Spleen (tissue), 13 donors: ENCODE results near the gene ASCL5. TPM values are rescaled to one million over a fixed set of nuclear protein-coding genes. Genes with fewer than 3 reads are reported as not detected.

Experiments
- DNase-seq: peaks from one replicate; pipeline ENCODE4 v3.0.0-alpha.2; 2020
- H3K27ac ChIP-seq, 8 donors: fragments of 200-600 bp; sonication (generic) in 7 of 8; 1 replicate in 4 of 8; 2 replicates in 4 of 8; pipeline versions ENCODE4 v1.5.0 to v1.8.0; 2016 to 2021; ENCODE audit warnings: inconsistent platforms in 4 of 8, mild to moderate bottlenecking in 4 of 8, moderate library complexity in 1 of 8
- H3K27me3 ChIP-seq, 7 donors: fragments of 200-600 bp; sonication (generic) in 6 of 7; replicated peaks in 1 of 7; 1 replicate in 4 of 7; 2 replicates in 3 of 7; pipeline versions ENCODE4 v1.5.0 to v1.8.0; 2016 to 2021; ENCODE audit warnings: inconsistent platforms in 3 of 7, mild to moderate bottlenecking in 1 of 7
- H3K36me3 ChIP-seq, 6 donors: fragments of 200-600 bp; sonication (generic) in 5 of 6; 1 replicate in 4 of 6; 2 replicates in 2 of 6; pipeline versions ENCODE4 v1.5.0 to v1.8.0; 2016 to 2021; ENCODE audit warnings: inconsistent platforms in 2 of 6
- H3K4me1 ChIP-seq, 6 donors: fragments of 200-600 bp; sonication (generic) in 5 of 6; 1 replicate in 3 of 6; 2 replicates in 3 of 6; pipeline versions ENCODE4 v1.5.0 to v1.8.0; 2016 to 2021; ENCODE audit warnings: inconsistent platforms in 3 of 6
- H3K4me3 ChIP-seq, 8 donors: fragments of 200-600 bp; sonication (generic) in 7 of 8; 1 replicate in 4 of 8; 2 replicates in 4 of 8; pipeline versions ENCODE4 v1.5.0 to v1.8.0; 2016 to 2021; ENCODE audit warnings: inconsistent platforms in 4 of 8, mild to moderate bottlenecking in 4 of 8, moderate library complexity in 2 of 8
- H3K9me3 ChIP-seq, 8 donors: fragments of 200-600 bp; sonication (generic) in 7 of 8; 1 replicate in 4 of 8; 2 replicates in 4 of 8; pipeline versions ENCODE4 v1.5.0 to v1.8.0; 2016 to 2021; ENCODE audit warnings: inconsistent platforms in 4 of 8
- CTCF ChIP-seq, 11 experiments: fragments of 200-600 bp in 7 of 11; fragments of 450-650 bp in 4 of 11; sonication (generic) in 4 of 11; IDR thresholded peaks in 8 of 11; conservative IDR thresholded peaks in 3 of 11; 1 replicate in 7 of 11; 2 replicates in 4 of 11; pipeline versions ENCODE4 v1.4.0 to v1.8.0; 2016 to 2021; ENCODE audit warnings: antibody characterized with exemption in 11 of 11, inconsistent platforms in 4 of 11, mild to moderate bottlenecking in 1 of 11
- POLR2A ChIP-seq, 3 donors: fragments of 450-650 bp; IDR thresholded peaks; one replicate each; pipeline ENCODE4 v1.5.1; 2017; ENCODE audit warnings: antibody characterized with exemption in 3 of 3, mild to moderate bottlenecking in 1 of 3
- POLR2AphosphoS5 ChIP-seq, 3 donors: sonication (generic); formaldehyde crosslinking; IDR thresholded peaks; one replicate each; pipeline ENCODE4 v1.5.1; 2017; ENCODE audit warnings: antibody characterized with exemption in 3 of 3
- WGBS, 5 donors: extraction: QIAGEN DNeasy Blood & Tissue Kit in 3 of 5; methylation state at CpG; one replicate each; pipeline versions ENCODE4 v1.1.5 to v1.1.7; 2013 to 2018; 5-methylcytosine and 5-hydroxymethylcytosine counted together
- intact Hi-C: fragments of 100-400 bp; cut with DNase I; formaldehyde crosslinking; loops from one replicate; pipeline ENCODE4 v1.15.0; 2023; ENCODE audit warnings: low total_unique reads
- long read RNA-seq, 2 donors: transcript quantifications; one replicate each; lab custom pipeline, GENCODE V29; 2026
- polyA plus RNA-seq, 3 donors: library from polyadenylated mRNA; stranded (reverse); fragments of 200-250 nt; gene quantifications; one replicate each; pipeline ENCODE4 v1.2.1, GENCODE V29; 2013
- total RNA-seq, 7 donors: library from RNA; depleted of rRNA in 3 of 7; stranded (reverse); fragments of >200 nt in 3 of 7; fragmentation: NEBNext Ultra II Directional in 4 of 7; extraction: Animal tissue kit (Norgen Biotek cat#: 25700) in 4 of 7; gene quantifications; one replicate each; pipeline versions ENCODE4 v1.1.0 to v1.2.1, GENCODE V29; 2016 to 2021
- donor health status: healthy with polysubstance abuse.
- donor health status: DM: no; HTN: no; CAD: no; lungs with moderate emphysema.
- donor health status: DM: no; HTN: no; CAD: no.
- donor health status: Bipolar disorder and iron deficiency.
- donor health status: healthy.
- donor health status: DM: no; HTN: no; CAD: no.
- donor health status: DM: yes; HTN: yes; CAD: no.

Gene ASCL5
- under 1 TPM in 1 of 7 donors, not detected in 6; 0.85 TPM for total RNA-seq
- under 1 TPM; 0.06 to 0.09 (median 0.09) TPM for polyA plus RNA-seq
- long read RNA-seq, donor 1: 0 reads
- long read RNA-seq, donor 2: 0 reads

DNA sequence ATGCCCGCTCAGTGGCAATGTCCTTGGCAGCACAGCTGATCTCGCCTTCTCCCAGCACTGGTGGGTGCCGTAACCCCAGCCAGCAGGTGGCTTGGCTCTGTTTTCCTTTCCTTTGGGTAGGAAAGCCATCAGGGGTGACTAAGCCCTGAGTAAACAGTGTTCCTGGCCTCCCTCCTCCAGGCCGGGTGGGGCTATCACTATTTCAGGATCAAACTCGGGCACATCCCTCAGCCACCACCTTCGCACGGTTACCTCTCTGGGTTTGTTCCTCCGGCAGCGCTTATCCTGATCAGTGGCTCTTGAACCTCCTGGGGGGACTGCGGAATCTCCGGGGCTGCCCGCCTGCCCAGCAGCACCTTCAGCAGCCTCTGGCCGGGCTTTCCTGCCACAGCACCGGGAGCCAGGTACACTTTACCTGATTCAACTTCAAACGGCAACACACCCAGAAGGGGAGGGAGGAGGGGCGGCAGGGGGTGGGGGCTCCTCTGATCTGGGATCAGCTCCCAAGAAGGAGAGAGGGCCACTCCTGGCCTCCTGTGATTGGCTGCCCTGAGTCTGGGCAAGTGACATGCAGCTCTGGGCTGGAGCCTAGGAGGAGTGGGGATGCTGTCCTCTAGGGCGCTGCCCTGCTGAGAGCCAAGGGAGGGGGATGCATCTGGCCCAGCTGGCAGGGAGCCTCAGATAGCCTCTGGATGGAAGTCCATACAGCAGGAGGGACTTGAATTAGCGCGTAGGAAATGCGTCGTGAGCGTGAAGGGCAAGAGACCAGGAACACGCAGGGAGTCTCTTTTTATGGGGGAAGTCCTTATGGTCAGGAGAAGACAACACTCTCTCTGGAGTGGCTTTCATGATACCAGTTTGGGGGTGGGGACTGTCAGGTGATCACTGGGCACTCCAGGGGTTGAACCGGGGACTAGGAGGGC is at the start of gene ASCL5:
Gene ASCL5, minus strand, starts transcription at position 353 of the 923 bp plus-strand sequence. CDS start 11,812 bp downstream, outside the sequence.
- no peak for TF ChIP-seq POLR2A (IDR thresholded peaks at IDR 0.05)
- no peak for TF ChIP-seq POLR2AphosphoS5 (IDR thresholded peaks at IDR 0.05)
- TF ChIP-seq CTCF (IDR thresholded peaks at IDR 0.05 in 8 of 11, conservative IDR thresholded peaks at IDR 0.05 in 3 of 11): no peak
- Histone ChIP-seq H3K27me3 (peaks cover 0 to 10% (median 0%) of the 10 kb centered on the region in 7 donors), H3K4me1 (peaks cover 0 to 16% (median 9%) of the 10 kb centered on the region in 6 donors), H3K27ac (no peak within 1 kb of the TSS), H3K36me3 (no peaks in the 10 kb centered on the region), H3K9me3 (no peaks in the 10 kb centered on the region), H3K4me3 (no peak within 1 kb of the TSS)
- 84 to 92% (median 87%) methylated on average over 21 to 24 of the region's 24 CpGs for WGBS, 5 donors
- intact Hi-C loops: no loop called here
- no peak for DNase-seq

DNA sequence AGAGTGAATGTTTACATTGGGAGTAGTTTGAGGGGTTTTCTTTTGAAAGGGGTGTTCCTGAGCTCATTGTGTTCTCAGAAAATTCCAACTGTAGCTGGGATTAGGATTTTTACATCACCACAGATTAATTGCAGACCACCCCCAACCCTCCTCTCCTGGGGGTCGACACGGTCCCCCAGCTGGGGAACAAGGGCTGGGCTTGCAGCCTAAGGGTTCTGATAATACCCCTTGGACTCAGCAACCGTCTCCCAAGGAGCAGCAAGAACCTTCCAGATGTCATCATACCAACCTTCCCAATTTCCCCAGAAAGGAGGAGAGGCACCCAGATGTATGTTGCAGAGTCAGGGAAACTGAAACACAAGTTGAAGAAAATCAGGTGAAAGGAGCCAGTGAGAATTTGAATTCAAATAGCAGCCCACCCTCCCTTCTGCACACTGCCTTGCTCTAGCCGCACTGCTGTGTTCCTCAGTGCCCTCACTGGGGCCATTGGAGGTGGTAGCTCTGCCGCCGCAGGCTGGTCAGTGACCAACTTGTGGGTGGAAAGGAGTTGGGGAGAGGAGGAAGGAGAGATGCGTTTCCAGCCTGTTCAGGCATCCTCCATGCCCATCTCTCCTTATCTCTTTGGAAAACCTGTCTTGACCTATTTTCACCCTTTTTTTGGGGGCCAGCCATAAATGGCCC is 49.0 kb upstream of the ASCL5 start:
- DNase-seq: peak; percentile 20
- WGBS, 5 donors: 76 to 84% (median 82%) methylated on average over 7 of the region's 7 CpGs
- TF ChIP-seq POLR2AphosphoS5 (IDR thresholded peaks at IDR 0.05): no peak
- TF ChIP-seq CTCF (IDR thresholded peaks at IDR 0.05 in 8 of 11, conservative IDR thresholded peaks at IDR 0.05 in 3 of 11): no peak
- no peak for TF ChIP-seq POLR2A (IDR thresholded peaks at IDR 0.05)
- peaks cover 0 to 13% (median 0%) of the 10 kb centered on the region in 7 donors for H3K27me3 ChIP-seq
- H3K4me1 ChIP-seq: peaks cover 0 to 10% (median 7%) of the 10 kb centered on the region in 6 donors
- H3K9me3 ChIP-seq: peaks cover 0 to 8% (median 0%) of the 10 kb centered on the region in 8 donors
- no peak overlapping the region for H3K4me3 ChIP-seq
- H3K27ac ChIP-seq: no peak overlapping the region
- H3K36me3 ChIP-seq: no peaks in the 10 kb centered on the region
- intact Hi-C loops: no loop called here

GRCh38 chr1:201173736-201174135 is 46.8 kb upstream of the ASCL5 start:
- intact Hi-C loops: no loop called here
- H3K27ac ChIP-seq: no peak overlapping the region
- no peak for TF ChIP-seq CTCF (IDR thresholded peaks at IDR 0.05 in 8 of 11, conservative IDR thresholded peaks at IDR 0.05 in 3 of 11)
- TF ChIP-seq POLR2A (IDR thresholded peaks at IDR 0.05): no peak
- no peak overlapping the region for H3K4me3 ChIP-seq
- H3K9me3 ChIP-seq: peaks cover 0 to 4% (median 0%) of the 10 kb centered on the region in 8 donors
- H3K4me1 ChIP-seq: peaks cover 0 to 20% (median 13%) of the 10 kb centered on the region in 6 donors
- H3K27me3 ChIP-seq: peaks cover 0 to 11% (median 0%) of the 10 kb centered on the region in 7 donors
- 75 to 97% (median 90%) methylated on average over 1 of the region's 1 CpG for WGBS, 5 donors
- DNase-seq: no peak
- no peaks in the 10 kb centered on the region for H3K36me3 ChIP-seq
